ENCODE measurements around the gene UHRF1. TPM values are rescaled to one million over a fixed set of nuclear protein-coding genes. Genes with fewer than 3 reads are reported as not detected.

The UHRF1 gene
- total RNA-seq, 1 donor from 2014 or later, result 20.7 TPM

DNA sequence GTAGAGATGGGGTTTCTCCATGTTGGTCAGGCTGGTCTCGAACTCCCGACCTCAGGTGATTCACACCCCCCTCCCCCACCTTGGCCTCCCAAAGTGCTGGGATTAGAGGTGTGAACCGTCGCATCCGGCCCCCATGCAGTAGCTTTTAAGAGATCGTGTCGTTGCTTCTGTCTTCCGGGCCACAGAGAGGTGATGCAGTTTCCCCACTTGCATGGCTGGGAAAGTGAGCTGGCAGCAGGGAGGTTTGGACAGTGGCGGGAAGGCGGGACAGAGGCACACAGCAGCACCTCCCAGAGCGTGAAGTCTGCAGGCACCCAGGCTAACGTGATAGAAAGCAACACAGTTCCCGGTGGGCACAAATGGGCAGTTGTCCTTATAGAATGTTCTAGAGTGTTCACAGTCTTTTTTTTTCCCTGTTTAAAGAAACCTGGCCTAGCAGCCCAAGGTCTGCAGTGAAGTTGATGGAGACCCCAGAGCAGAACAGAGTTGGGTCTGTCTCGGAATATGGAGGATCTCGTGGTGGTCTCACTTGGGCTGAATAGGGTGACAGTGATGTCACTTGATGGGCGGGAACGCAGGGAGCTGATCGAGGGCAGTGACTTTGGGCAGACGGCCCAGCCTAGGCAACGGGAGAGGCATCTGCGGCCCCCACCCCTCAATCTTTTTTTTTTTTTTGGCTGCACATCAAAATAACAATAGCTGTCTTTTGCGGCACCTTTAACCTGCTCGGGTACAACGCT is 4.9 kb downstream of the UHRF1 start:
- no peaks in the 10 kb centered on the region for H3K36me3 Mint-ChIP-seq (ENCODE audit: unreplicated experiment)
- no peak for DNase-seq (ENCODE audit: extremely low spot score, unreplicated experiment)
- peak overlapping the region; percentile 92 for H3K27ac Mint-ChIP-seq (ENCODE audit: unreplicated experiment)
- TF ChIP-seq, protein P1, sequence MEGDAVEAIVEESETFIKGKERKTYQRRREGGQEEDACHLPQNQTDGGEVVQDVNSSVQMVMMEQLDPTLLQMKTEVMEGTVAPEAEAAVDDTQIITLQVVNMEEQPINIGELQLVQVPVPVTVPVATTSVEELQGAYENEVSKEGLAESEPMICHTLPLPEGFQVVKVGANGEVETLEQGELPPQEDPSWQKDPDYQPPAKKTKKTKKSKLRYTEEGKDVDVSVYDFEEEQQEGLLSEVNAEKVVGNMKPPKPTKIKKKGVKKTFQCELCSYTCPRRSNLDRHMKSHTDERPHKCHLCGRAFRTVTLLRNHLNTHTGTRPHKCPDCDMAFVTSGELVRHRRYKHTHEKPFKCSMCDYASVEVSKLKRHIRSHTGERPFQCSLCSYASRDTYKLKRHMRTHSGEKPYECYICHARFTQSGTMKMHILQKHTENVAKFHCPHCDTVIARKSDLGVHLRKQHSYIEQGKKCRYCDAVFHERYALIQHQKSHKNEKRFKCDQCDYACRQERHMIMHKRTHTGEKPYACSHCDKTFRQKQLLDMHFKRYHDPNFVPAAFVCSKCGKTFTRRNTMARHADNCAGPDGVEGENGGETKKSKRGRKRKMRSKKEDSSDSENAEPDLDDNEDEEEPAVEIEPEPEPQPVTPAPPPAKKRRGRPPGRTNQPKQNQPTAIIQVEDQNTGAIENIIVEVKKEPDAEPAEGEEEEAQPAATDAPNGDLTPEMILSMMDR (IDR thresholded peaks at IDR 0.05), result no peak
- H3K9me3 Mint-ChIP-seq (ENCODE audit: unreplicated experiment), result no peaks in the 10 kb centered on the region
- H3K4me1 Mint-ChIP-seq (ENCODE audit: unreplicated experiment), result peaks cover 56% of the 10 kb centered on the region
- no peaks in the 10 kb centered on the region for H3K27me3 Mint-ChIP-seq (ENCODE audit: unreplicated experiment)
- H3K4me3 Mint-ChIP-seq (ENCODE audit: unreplicated experiment), result no peak overlapping the region

DNA sequence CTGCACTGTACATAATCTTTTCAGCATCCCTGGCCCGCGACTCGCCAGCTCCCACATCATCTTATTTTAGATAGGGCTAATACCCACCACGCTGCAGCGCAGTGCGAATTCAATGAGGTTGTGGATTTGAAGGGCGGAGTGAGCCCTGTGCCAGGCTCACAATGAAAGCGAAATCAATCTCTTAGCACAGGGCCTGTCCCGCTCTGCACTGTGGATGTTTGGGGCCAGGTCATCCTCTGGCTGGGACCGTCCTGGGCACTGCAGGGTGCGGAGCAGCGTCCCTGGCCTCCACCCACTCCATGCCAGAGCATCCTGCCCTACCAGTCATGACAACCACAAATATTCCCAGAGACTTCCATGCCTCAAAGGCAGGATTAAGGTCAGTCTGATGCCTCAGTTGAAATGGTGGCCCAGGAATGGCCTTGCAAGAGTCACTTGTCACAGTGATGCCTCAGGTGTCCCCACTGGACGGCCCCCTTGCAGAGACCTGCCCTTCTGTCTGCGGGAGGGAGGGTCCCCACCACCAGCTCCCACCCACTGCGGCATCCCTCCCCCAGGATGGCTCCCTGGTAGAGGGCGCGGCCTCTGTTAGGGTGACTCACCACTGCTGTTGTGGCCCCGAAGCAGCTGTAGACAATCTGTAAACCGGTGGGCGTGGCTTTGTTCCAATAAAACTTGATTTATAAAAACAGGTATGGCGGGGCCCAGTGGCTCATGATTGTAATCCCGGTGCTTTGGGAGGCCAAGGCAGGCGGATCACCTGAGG is 5.6 kb downstream of the UHRF1 start:
- no peak for DNase-seq (ENCODE audit: extremely low spot score, unreplicated experiment)
- Mint-ChIP-seq H3K27ac (ENCODE audit: unreplicated experiment) (peak overlapping the region; percentile 92), H3K36me3 (ENCODE audit: unreplicated experiment) (no peaks in the 10 kb centered on the region)

DNA sequence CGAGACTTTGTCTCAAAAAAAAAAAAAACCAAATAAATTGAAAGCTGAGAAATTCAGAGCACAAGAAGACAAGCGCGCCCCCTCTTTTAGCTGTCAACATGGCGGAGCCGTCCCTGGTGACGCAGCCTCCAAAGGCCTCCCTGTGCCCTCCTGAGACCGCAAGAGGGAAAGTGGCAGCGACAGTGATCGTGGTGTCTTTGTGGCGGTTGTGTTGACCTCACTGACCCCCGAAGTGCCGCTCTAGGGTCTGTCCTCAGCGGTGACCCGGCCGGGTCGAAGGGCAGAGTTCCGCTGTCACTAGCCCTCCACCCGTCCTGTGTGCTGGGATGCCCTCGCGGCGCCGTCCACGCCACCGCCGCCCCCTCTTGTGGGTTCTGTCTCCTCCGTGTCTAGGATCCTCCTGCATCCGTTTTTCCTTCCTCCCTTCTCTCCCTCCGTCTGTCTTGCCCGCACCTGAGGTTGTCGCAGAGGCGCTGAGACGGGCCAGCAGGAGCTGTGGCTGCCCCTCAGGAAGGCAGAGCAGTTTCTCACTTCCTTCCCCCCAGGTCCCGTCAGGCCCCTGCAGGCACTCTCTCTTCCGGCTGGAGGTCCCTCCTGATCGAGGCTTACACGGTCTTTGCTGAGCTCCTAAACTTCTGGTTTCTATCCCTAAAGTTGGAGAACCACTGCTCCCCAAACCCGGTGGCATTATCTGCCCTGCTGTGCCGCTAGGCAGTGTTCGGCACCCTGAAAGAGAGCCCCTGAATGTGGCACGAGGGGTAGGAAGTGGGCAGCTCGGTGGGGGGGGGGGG is 7.2 kb downstream of the UHRF1 start:
- Mint-ChIP-seq H3K27me3 (ENCODE audit: unreplicated experiment) (no peaks in the 10 kb centered on the region), H3K4me3 (ENCODE audit: unreplicated experiment) (peak overlapping the region; percentile 50), H3K27ac (ENCODE audit: unreplicated experiment) (peak overlapping the region; percentile 92), H3K4me1 (ENCODE audit: unreplicated experiment) (peaks cover 45% of the 10 kb centered on the region), H3K36me3 (ENCODE audit: unreplicated experiment) (peaks cover 3% of the 10 kb centered on the region), H3K9me3 (ENCODE audit: unreplicated experiment) (no peaks in the 10 kb centered on the region)
- TF ChIP-seq, protein P1 (IDR thresholded peaks at IDR 0.05), result no peak
- DNase-seq (ENCODE audit: extremely low spot score, unreplicated experiment), result no peak

More for the DNA sequence above, 5.6 kb downstream of the UHRF1 start:
- peaks cover 56% of the 10 kb centered on the region for H3K4me1 Mint-ChIP-seq (ENCODE audit: unreplicated experiment)
- no peaks in the 10 kb centered on the region for H3K9me3 Mint-ChIP-seq (ENCODE audit: unreplicated experiment)
- peak overlapping the region; percentile 42 for H3K4me3 Mint-ChIP-seq (ENCODE audit: unreplicated experiment)
- TF ChIP-seq, protein P1 (IDR thresholded peaks at IDR 0.05), result no peak
- no peaks in the 10 kb centered on the region for H3K27me3 Mint-ChIP-seq (ENCODE audit: unreplicated experiment)

DNA sequence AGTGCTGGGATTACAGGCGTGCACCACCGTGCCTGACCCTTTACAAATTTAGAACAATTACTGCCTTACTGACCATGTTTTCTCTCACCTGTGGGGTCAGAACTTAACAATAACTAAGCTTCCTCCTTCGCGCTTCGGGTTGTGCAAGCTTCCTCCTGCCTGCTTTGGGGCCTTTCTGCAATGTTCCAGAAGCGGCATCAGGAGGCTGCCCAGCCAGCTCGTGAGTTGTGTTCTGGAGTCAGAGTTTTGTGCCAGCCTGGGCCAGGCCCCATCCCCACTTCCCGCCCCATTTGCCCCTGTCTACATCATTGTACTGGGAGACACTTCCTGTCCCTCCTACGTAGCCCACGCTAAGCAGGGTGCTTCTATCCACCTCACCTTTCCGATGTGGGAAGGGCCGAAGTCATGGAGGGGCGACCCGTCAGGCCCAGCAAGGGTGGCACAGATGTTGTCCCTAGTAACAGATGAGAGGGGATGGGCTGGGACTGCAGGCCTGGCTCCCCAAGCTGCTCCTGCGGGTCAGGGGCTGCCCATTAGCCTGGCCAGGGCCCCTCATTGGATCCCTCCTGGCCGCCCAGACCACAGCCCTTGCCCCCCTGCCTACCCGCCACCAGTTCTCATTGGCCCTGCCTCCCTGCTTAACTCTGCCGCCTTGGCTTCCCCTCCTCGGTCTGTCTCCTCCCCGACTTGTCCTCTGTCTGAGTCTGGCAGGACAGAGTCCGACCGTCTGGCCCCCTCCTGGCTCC is 13.4 kb downstream of the UHRF1 start:
- Mint-ChIP-seq H3K27me3 (ENCODE audit: unreplicated experiment) (no peaks in the 10 kb centered on the region), H3K4me3 (ENCODE audit: unreplicated experiment) (no peak overlapping the region), H3K27ac (ENCODE audit: unreplicated experiment) (peak overlapping the region; percentile 79), H3K4me1 (ENCODE audit: unreplicated experiment) (peaks cover 27% of the 10 kb centered on the region), H3K9me3 (ENCODE audit: unreplicated experiment) (no peaks in the 10 kb centered on the region), H3K36me3 (ENCODE audit: unreplicated experiment) (peaks cover 5% of the 10 kb centered on the region)
- TF ChIP-seq, protein P1 (IDR thresholded peaks at IDR 0.05), result no peak
- DNase-seq (ENCODE audit: extremely low spot score, unreplicated experiment), result no peak

Data from osteocyte (in vitro differentiated cells).